HepG2 (cell line): Measurements from ENCODE around the gene FAF2. TPM values are rescaled to one million over a fixed set of nuclear protein-coding genes. Genes with fewer than 3 reads are reported as not detected.
A peak's percentile ranks its signal among the peaks of the same experiment; 100 is the strongest.

Source experiments
- DRAP1 ChIP-seq: IDR thresholded peaks from 2 replicates; pipeline ENCODE4 v1.6.1; 2016; ENCODE audit warnings: missing genetic modification reagents, missing compliant biosample characterization
- E2F2 ChIP-seq: sonication (generic); formaldehyde crosslinking; IDR thresholded peaks from 2 replicates; pipeline ENCODE4 v1.4.0; 2020; ENCODE audit warnings: missing genetic modification reagents, borderline replicate concordance
- ELF3 ChIP-seq: IDR thresholded peaks from 2 replicates; pipeline ENCODE4 v1.6.1; 2016; ENCODE audit warnings: missing genetic modification reagents, missing compliant biosample characterization
- FOXK1 ChIP-seq: sonication (generic); formaldehyde crosslinking; IDR thresholded peaks from 2 replicates; pipeline ENCODE4 v1.4.0; 2020; ENCODE audit warnings: low read depth, missing genetic modification reagents, borderline replicate concordance
- GABPB1 ChIP-seq: IDR thresholded peaks from 2 replicates; pipeline ENCODE4 v1.6.1; 2016; ENCODE audit warnings: mild to moderate bottlenecking, missing genetic modification reagents, moderate library complexity, missing compliant biosample characterization
- HOXD1 ChIP-seq: sonication (generic); formaldehyde crosslinking; IDR thresholded peaks from 2 replicates; pipeline ENCODE4 v1.5.0; 2020; ENCODE audit warnings: missing genetic modification reagents
- KDM6A ChIP-seq: IDR thresholded peaks from 2 replicates; pipeline ENCODE4 v1.6.1; 2016; ENCODE audit warnings: low read depth
- MATR3 ChIP-seq: sonication (generic); formaldehyde crosslinking; IDR thresholded peaks from 2 replicates; pipeline ENCODE4 v1.4.0; 2020; ENCODE audit warnings: missing genetic modification reagents
- MYPOP ChIP-seq: sonication (generic); formaldehyde crosslinking; IDR thresholded peaks from 2 replicates; pipeline ENCODE4 v1.8.1; 2023; ENCODE audit warnings: mild to moderate bottlenecking, moderate library complexity, missing genetic modification reagents
- PHF8 ChIP-seq: sonication (generic); formaldehyde crosslinking; IDR thresholded peaks from 2 replicates; pipeline ENCODE4 v1.5.0; 2020; ENCODE audit warnings: missing genetic modification reagents
- PITX1 ChIP-seq: sonication (generic); formaldehyde crosslinking; IDR thresholded peaks from 2 replicates; pipeline ENCODE4 v1.5.1; 2020; ENCODE audit warnings: mild to moderate bottlenecking, missing genetic modification reagents
- POLR2AphosphoS5 ChIP-seq: IDR thresholded peaks from 2 replicates; pipeline ENCODE4 v1.6.1; 2012; ENCODE audit warnings: low read depth, low read length
- SETDB1 ChIP-seq: sonication (generic); formaldehyde crosslinking; IDR thresholded peaks from 2 replicates; pipeline ENCODE4 v1.5.1; 2020; ENCODE audit warnings: missing genetic modification reagents, mild to moderate bottlenecking, borderline replicate concordance
- TEAD3 ChIP-seq: optimal IDR thresholded peaks from 2 replicates; pipeline ENCODE3; 2016; ENCODE audit warnings: borderline replicate concordance
- ZC3H4 ChIP-seq: sonication (generic); formaldehyde crosslinking; IDR thresholded peaks from 2 replicates; pipeline ENCODE4 v1.4.0; 2020; ENCODE audit warnings: missing genetic modification reagents, borderline replicate concordance
- ZNF256 ChIP-seq: sonication (generic); formaldehyde crosslinking; conservative IDR thresholded peaks from 2 replicates; pipeline ENCODE4 v1.4.0; 2020; ENCODE audit warnings: missing genetic modification reagents
- ZNF331 ChIP-seq: sonication (generic); formaldehyde crosslinking; IDR thresholded peaks from 2 replicates; pipeline ENCODE4 v1.4.0; 2020; ENCODE audit warnings: missing genetic modification reagents
- ZNF431 ChIP-seq: sonication (generic); formaldehyde crosslinking; IDR thresholded peaks from 2 replicates; pipeline ENCODE4 v1.9.0; 2022; ENCODE audit warnings: missing genetic modification reagents, low read depth, mild to moderate bottlenecking, borderline replicate concordance
- ZNF605 ChIP-seq: sonication (generic); formaldehyde crosslinking; IDR thresholded peaks from 2 replicates; pipeline ENCODE4 v1.8.0; 2022; ENCODE audit warnings: mild to moderate bottlenecking, missing genetic modification reagents
- ZNF687 ChIP-seq: sonication (generic); formaldehyde crosslinking; IDR thresholded peaks from 2 replicates; pipeline ENCODE4 v1.5.1; 2020; ENCODE audit warnings: mild to moderate bottlenecking, missing genetic modification reagents, moderate library complexity
- ZNF800 ChIP-seq: sonication (generic); formaldehyde crosslinking; IDR thresholded peaks from 2 replicates; pipeline ENCODE4 v1.4.0; 2020; ENCODE audit warnings: missing genetic modification reagents
- polyA plus RNA-seq, 8 experiments: library from polyadenylated mRNA; depleted of rRNA in 3 of 8; stranded (reverse) in 7 of 8; unstranded in 1 of 8; fragments of >200 nt; fragmentation: Illumina TruSeq in 4 of 8; extraction: Trizol in 4 of 8; gene quantifications; 2 replicates each; pipeline versions ENCODE4 v1.2.1 to v1.2.3, GENCODE V29; 2011 to 2016; ENCODE audit warnings: low read depth in 4 of 8, missing spikeins in 1 of 8, mixed read lengths in 1 of 8; ENCODE audit not compliant: insufficient read depth in 1 of 8
- total RNA-seq, 5 experiments: library from RNA; depleted of rRNA; stranded (reverse); fragments of >200 nt; fragmentation: Illumina TruSeq; extraction: Trizol; gene quantifications; 2 replicates each; pipeline ENCODE4 v1.2.3, GENCODE V29; 2016; ENCODE audit warnings: low read depth in 1 of 5

The FAF2 gene
- total and polyA plus RNA-seq, 2 of the 13 experiments (the other 11 are each of a cell fraction or from before 2014, with no cell fraction given), result 27.8 to 34.3 TPM

GRCh38 chr5:176541338-176542134, 93.4 kb downstream of the FAF2 start (continued):
- TF ChIP-seq ZNF605 (CRISPR knock-in tag) (0 out of 2 replicates have a peak, but pooled peaks have one; percentile 23), SETDB1 (no peak), PHF8 (CRISPR knock-in tag) (no peak), ZNF256 (CRISPR knock-in tag) (0 out of 2 replicates have a peak, but pooled peaks have one; percentile 35), TEAD3 (CRISPR knock-in tag) (peak; percentile 65), MYPOP (CRISPR knock-in tag) (no peak), POLR2AphosphoS5 (no peak), PITX1 (no peak), HOXD1 (0 out of 2 replicates have a peak, but pooled peaks have one; percentile 50), ZC3H4 (CRISPR knock-in tag) (no peak), KDM6A (CRISPR knock-in tag) (no peak), E2F2 (CRISPR knock-in tag) (no peak), MATR3 (CRISPR knock-in tag) (no peak), ZNF687 (CRISPR knock-in tag) (peak; percentile 58), DRAP1 (CRISPR knock-in tag) (0 out of 2 replicates have a peak, but pooled peaks have one; percentile 46), ELF3 (0 out of 2 replicates have a peak, but pooled peaks have one; percentile 43), FOXK1 (CRISPR knock-in tag) (0 out of 2 replicates have a peak, but pooled peaks have one; percentile 12), ZNF431 (CRISPR knock-in tag) (no peak), GABPB1 (CRISPR knock-in tag) (peak; percentile 36; the same call in 1 of the 2 replicates), ZNF800 (no peak), ZNF331 (CRISPR knock-in tag) (no peak)
